Activated CD4-positive, alpha-beta T cell treated with anti-CD3 and anti-CD28 coated beads, Interleukin-2, amount 50 U/mL, for 48 hours (primary cell): ENCODE measurements around the gene DNAL1.
"Not testable (repeated sequence)": the region's sequence is repeated elsewhere in the genome, so short reads cannot be mapped to it uniquely, and the experiment has no call there.

Experiments
- DNase-seq, 2 experiments: peaks; one replicate each; pipeline ENCODE4 v3.0.0-alpha.2; 2020

Gene DNAL1

GRCh38 chr14:73645248-73645610, 443 bp downstream of the DNAL1 start:
- no peak for DNase-seq

DNA sequence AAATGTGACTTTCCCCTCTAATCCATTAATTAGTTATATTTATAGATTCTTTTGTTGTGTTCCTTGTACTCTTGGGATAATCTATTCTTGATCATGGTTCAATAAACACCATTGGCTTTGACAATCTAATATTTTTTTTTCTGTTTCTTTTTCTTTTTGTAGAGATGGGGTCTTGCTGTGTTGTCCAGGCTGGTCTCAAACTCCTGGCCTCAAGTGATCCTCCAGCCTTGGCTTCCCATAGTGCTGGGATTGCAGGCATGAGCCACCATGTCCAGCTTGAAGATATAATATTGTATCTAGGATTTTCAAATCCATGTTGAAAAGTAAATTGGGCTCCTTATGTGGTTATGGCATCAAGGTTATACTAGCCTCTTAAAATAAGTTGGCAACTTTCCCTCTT, 6.2 kb downstream of the DNAL1 start:
- no peak for DNase-seq

DNA sequence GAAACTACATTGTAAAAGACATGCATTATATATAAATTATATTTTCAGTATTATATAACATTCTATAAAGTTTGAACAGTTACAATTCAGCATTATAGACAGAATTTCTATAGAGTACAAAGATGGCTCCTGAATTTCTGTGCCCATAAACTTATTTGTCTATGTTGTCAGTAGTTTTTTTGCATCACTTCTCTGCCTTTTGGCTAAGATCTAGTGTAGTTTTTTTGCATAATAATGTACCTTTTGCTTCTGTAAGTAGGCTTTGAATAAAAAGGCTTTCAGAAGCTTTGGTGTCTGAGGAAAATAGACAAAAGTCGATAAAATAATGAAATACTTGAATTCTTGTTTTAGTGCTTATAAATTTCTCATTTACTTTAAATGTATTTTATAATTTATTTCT, 11.1 kb downstream of the DNAL1 start:
- DNase-seq: no peak

GRCh38 chr14:73659202-73659601, 14.4 kb downstream of the DNAL1 start:
- not testable (repeated sequence) for DNase-seq

DNA sequence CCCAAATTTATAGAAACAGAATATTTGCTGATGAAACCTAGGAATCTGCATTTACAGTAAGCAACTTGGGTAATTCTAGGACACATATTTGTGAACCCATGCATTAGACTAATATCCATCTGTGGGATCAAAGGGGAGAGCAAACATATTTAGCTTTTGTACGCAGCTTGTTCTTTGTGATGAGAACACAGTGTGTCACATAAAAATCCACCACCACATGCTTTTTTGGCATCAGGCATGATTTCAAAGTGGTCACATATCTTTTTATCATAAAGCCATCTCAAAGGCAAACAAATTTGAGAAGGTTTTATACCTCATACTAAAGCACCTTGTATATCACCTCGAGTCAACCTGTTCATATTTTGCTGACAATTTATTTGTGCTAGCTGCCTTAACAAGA, 15.7 kb downstream of the DNAL1 start:
- no peak for DNase-seq

GRCh38 chr14:73661872-73662271, 17.1 kb downstream of the DNAL1 start:
- no peak for DNase-seq

DNA sequence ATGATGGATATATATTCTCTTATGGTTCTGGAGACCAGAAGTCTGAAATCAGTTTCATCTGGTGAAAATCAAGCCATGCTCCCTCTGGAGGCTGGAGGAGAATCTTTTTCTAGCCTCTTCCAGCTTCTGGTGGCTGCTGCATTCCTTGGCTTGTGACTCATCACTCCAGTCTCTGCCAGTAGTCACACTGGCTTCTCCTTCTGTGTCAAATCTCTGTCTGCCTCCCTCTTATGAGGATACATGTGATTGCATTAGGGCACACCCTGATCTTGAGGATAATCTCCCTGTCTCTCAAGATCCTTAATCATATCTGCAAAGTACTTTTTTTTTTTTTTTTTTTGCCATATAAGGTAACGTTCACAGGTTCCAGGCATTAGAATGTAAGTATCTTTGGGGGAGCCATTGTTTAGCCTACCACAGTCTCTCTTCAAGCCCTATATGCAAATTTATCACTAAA, 17.7 kb downstream of the DNAL1 start:
- no peak for DNase-seq

DNA sequence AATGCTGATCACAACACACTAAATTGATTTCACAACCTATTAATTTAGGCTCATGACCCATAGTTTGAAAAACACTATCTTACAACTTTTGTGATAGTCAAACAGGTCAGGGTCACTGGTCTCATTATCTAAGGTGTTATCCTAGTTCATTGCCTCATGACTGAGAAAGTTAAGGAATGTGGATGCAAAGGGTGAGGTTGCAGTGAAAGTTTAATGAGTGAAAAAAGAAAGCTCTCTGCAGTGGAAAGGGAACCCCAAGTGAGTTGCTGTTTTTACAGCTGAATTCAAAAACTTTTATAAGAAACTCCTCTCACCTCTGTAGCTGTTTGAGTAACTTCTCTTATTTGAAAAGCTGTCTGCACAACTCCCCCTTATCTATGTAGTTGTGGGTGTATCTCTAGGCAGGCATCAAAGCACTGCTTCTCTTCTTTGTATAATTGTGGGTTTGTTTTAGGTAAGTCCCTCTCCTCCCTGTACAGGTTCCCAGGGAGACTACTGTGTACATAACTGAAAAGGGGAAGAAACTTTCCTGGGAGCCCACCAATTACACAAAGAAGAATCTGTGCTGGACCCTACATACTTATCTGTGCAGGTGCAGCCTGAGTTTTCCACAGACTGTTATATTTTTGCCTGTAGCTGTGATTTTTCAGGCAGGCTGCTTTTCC, 18.9 kb downstream of the DNAL1 start:
- DNase-seq: no peak

GRCh38 chr14:73665130-73665529, 20.3 kb downstream of the DNAL1 start:
- no peak for DNase-seq

GRCh38 chr14:73666583-73666982, 21.8 kb downstream of the DNAL1 start:
- no peak for DNase-seq

DNA sequence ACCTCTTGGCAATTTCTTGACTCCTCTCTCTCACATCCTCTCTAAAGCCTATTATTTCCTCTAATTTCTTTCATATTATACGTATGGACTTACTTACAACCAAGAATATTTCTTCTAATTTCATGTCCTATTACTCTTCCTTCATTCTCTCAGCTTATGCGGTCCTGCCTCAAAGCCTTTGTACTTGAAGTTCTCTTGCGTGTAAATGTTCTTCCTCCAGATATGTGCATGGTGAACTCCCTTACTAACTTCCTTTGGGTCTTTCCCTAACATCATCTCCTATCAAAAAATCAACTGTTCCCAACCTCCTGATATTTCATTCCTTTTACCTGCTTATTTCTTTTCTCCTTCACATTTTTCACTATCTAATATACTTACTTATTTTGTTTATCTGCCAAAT, 23.1 kb downstream of the DNAL1 start:
- DNase-seq: no peak

GRCh38 chr14:73674986-73675385, 30.2 kb downstream of the DNAL1 start:
- DNase-seq: no peak

- no peak for DNase-seq
Observed at GRCh38 chr14:73678698-73679097, 33.9 kb downstream of the DNAL1 start.

GRCh38 chr14:73680821-73681220, 36.0 kb downstream of the DNAL1 start:
- DNase-seq: no peak

DNA sequence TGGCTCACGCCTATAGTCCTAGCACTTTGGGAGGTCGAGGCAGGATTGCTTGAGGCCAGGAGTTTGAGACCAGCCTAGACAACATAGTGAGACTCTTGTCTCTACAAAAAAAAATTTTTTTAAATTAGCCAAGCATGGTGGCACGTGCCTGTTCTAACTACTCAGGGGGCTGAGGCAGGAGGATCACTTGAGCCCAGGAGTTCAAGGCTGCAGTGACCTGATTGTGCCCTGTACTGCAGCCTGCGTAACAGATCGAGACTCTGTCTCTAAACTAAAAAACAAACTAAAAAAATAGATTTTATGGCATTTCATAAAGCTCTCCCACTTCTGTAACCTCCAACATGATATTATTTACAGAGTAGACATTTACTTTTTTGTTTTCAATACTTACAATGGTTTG, 39.8 kb downstream of the DNAL1 start:
- no peak for DNase-seq

- DNase-seq: no peak
Observed at GRCh38 chr14:73685328-73685727, 40.5 kb downstream of the DNAL1 start.

GRCh38 chr14:73686901-73687300, 42.1 kb downstream of the DNAL1 start:
- DNase-seq: no peak

DNA sequence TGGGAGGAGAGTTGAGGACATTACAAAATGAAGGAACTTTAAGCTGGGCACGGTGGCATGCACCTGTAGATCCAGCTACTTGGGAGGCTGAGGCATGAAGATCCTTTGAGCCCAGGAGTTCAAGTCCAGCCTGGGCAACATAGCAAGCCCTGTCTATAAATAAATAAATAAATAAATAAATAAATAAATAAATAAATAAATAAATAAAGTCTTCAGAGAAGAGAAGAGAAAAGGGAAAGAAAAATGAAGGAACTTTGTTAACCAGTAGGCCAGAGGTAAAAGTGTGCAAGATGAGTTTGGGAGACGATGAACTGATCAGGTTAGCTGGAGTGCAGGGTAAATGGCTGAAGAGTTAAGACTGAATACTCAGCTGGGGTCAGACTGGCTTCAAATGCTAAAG, 49.3 kb downstream of the DNAL1 start:
- DNase-seq: no peak

DNA sequence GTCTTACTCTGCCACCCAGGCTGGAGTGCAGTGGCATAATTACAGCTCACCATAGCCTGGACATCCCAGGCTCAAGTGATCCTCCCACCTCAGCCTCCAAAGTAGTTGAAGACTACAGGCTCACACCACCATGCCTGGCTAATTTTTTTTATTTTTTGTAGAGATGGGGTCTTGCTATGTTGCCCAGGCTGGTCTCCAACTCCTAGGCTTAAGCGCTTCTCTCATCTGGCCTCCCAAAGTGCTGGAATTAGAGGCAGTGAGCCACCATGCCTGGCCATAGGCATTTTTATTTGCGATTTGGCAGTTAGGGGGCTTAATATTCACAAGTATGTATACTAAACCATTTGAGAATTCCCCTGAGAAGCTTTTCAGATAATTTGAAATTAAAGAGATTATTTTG, 50.3 kb downstream of the DNAL1 start:
- no peak for DNase-seq

DNA sequence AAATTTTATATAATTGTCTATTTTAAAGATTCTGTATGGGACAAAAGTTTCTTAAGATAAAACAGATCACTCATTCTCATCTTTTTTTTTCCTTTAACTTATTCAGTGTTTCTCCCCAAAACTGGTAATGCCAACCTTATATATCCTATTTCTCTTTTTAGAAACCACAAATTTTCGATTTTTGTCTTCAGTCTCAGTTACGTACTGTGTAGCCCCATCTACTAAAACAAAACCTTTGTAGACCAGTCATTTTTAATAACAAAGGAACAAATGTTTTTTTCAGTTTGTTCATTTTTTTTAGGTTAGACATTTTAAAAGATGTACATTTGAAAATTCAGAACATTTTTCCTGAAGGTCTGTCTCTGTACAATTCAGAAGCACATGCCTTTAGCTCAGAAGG, 51.2 kb downstream of the DNAL1 start:
- DNase-seq: no peak

DNA sequence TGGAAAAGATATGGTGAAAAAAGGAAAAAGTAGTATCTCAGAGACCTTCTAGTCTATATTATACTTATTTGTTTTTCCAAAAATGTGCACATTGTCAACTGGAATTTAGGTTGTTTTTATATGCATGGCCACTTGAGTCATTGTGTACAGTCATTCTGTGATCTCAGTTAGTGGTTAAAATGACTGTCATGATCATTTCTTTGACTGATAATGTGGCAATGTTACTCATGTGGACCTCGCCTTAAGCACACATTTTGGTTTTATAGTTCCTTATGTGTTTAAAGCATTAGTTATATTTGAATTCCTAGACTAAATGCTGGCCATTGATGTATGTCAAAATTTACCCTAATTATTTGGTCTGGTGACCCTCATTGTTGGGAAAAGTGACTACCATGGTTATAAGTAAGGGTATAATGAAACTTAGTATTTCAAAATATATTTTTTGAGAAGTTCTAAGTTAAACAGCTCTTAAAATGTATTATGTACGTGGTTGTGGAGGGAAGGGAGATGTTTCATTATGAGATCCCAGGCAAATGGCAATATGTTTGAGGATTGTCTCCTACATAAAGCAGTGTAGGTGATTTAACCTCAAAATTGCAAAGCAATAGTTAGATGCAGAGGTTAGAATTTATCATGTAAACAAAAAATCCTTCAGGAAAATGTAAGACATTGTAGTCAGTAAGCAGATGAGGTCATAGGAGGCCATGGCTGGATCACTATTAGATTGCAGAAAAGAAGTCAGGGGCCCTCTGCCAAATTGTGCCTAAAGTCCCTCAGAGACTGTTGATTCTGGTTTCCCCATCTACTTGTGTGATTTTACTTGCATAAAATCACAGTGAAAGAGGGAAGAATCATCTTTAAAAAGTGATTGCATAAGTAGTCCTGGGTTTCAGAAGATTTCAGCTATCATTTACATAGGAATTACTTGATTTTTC, 51.9 kb downstream of the DNAL1 start:
- DNase-seq: no peak

GRCh38 chr14:73700325-73700724, 55.5 kb downstream of the DNAL1 start:
- DNase-seq: no peak

- DNase-seq: not testable (repeated sequence)
Observed at GRCh38 chr14:73708076-73708475, 63.3 kb downstream of the DNAL1 start.

DNA sequence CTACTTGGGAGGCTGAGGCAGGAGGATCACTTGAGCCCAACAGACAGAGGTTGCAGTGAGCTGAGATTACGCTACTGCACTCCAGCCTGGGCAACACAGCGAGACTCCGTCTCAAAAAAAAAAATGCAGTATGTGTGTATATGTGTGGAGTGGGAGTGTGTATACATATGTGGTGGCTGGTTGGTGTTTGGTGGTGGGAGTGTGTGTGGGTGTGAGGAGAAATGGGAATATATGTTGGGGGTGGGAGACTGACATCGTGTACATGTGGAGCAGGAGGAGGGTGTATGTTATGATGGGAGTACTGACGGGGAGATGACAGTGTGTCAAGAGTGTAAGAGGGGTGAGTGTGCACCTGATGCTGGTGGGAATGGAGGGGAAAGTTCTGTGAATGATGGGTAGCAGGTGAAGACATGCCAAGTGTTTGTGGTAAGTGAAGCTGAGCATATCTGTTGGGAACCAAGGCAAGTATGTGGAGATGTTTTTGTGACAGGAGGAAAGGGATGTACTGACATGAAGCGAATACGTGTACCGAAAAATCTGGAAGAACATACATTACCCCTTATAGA, 65.2 kb downstream of the DNAL1 start:
- no peak for DNase-seq
